IPS DF 4.7 (cell line): ENCODE data around the gene FNBP1L.

Experiments
- DNase-seq: peaks from one replicate; pipeline ENCODE4 v3.0.0-alpha.2; 2013; ENCODE audit warnings: low spot score; ENCODE audit errors: extremely low read depth

The FNBP1L gene

DNA sequence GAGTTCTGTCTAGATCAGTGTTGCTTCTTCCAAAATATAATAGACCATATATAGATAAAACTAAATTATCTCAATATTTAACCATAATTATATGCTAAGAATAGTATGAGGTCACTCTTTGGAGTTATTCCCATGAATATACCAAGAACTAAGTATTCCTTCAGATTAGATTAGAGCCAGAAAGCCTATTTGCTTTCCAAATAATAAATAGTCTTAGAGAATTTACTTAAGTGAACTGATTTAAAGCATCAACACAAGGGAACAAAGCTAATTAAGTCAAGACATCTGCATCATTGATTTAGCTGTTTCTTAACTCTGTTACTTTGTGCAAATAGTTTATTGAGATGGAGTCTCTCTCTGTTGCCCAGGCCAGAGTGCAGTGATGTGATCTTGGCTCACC, 35.7 kb downstream of the FNBP1L start:
- no peak for DNase-seq

DNA sequence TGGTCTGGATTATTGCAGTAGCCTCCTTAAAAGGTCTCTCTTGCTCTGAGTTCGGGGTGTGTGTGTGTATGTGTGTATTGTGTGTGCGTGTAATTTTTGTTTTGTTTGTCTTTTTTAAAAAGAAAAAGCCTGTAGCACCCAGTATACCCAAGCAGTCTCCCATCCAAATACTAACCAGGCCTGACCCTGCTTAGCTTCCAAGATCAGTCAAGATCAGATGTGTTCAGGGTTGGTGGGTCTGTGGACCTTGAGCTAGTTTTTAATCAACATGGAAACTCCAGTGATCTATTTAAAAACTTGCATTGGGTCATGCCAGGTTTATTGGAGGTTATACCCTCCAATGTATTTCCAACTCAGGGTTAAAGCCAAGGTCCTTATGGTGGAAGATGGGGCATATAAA, 40.3 kb downstream of the FNBP1L start:
- no peak for DNase-seq

DNA sequence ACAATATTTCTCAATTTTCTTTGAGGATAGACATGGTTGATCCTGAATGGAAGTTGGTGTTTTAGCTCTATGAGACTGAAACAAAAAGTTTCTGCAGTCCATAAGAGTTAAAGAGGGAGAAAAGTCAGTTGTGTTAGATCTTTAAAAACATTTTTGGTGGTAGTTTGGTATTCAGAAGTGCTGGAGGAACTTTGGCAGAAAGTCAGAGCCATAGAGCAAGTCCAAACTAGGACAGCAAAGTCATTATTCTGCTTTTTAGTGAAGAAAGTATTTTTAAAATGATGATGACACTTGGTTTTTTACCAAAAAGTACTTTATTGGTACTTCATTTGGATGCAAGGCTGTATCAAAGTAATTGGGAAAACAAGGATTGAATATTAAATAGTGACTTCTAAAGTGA, 41.8 kb downstream of the FNBP1L start:
- no peak for DNase-seq

DNA sequence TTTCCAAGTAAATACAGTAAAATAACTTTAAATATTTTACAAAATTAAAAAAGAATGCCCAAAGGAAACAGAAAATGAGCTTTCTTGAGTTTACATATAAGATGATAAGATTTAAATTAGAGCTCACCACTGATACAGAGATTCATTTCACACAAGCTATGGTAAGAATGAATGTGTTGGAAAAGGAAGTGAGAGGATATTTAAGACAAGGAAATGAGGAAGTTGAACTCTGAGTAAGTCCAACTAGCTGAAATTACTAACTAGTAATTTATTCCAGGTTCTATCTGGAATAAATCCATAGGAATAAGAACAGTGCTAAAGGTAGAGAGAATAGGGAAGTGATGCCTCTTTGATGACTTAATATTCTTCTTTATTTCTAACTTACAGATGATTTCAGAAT, 42.4 kb downstream of the FNBP1L start:
- DNase-seq: no peak

DNA sequence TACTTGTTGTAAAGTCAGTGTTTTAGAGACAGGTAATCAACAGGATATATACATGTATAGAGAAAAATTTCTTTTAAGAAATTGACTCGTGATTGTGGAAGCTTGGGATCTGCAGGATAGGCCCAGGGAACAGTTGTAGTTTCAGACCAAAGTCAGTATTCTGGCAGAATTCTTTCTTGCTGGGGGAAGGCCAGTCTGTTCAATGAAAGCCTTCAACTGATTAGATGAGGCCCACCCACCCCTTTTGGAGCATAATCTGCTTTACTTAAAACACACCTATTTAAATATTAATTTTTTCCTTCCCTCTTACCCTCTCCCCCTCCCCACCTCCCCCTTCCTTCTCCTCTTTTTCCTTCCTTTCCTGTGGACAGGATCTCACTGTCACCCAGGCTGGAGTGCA, 48.0 kb downstream of the FNBP1L start:
- no peak for DNase-seq

DNA sequence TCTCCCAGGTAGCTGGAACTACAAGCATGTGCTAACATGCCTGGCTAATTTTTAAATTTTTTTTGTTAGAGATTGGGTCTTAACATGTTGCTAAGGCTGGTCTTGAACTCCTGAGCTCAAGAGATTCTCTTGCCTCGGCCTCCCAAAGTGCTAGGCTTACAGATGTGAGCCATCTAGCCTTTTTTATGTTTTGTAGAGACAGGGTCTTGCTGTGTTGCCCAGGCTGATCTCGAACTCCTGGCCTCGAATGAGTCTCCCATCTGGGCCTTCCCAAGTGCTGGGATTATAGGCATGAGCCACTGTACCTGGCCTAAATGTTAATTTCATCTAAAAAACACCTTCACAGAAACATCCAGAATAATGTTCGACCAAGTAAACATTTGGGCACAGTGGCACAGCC, 48.6 kb downstream of the FNBP1L start:
- no peak for DNase-seq

DNA sequence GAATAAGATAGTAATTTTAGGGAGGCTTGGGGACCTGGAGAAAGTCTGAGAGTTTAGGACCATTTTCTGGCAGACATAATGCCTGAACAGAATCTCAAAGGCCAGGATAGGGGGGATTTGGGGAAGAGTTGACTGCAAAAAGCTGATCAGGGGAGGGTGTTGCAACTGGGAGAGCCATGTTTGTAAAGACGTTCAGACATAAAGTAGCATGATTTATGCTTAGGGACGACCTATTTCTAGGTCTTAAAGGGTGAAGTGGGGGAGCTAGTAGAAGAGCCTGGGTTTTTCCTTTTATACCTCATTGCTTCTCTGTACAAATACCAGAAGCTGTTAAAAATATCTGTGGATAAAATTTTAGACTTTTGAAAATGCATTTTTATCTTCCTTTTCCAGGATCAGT, 51.2 kb downstream of the FNBP1L start:
- no peak for DNase-seq

DNA sequence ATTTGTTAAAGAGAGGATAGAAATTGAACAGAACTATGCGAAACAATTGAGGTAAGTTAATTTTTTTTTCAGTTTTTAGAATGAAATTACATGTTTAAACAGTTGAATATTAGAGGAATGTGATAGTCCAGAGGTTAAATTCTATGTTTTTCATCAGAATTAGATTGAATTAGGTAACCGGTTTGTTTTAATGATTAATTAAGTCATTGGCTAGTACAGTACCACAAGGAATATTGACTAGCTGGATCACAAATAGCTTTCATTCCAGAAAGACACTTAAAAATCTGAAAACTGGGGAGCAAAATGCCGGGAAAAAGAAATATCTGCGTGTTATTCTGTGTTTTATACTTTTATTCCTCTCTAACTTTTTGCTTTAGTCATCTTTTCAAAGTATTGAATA, 51.6 kb downstream of the FNBP1L start:
- DNase-seq: no peak

DNA sequence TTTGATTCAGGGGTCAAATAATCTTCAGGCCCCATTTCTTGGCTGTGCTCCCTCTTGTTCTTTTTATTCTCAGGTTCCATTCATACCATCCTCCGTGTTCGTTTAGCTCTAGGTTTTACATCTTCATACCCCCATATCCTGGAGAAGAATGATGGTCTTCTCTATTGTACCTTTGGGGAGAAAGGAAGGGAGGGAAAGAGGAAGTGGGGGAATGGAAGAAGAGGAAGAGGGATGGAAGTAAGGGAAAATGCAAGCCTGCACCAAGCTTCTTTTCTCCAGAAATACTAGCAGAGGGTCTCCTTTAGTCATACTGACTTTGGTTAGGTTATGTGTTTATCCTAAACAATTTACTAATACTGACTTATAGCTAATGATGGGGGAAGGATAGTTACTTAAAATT, 52.4 kb downstream of the FNBP1L start:
- no peak for DNase-seq

DNA sequence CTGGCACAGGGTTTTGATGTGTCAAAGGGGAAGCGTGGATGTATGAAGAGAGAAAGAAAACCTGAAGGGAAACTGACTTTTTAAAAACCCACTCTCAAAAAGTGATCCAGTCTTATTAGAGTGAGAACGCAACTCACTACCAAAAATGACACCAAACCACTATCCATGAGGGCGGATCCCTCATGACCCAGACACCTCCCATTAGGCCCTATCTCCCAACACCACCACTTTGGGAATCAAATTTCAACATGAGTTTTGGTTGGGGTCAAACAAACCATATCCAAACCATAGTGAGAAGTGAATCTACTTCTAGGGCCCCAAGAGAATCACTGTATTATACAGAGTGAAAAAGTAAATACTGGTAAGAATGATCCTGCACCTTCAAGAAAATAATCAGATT, 53.5 kb downstream of the FNBP1L start:
- no peak for DNase-seq

DNA sequence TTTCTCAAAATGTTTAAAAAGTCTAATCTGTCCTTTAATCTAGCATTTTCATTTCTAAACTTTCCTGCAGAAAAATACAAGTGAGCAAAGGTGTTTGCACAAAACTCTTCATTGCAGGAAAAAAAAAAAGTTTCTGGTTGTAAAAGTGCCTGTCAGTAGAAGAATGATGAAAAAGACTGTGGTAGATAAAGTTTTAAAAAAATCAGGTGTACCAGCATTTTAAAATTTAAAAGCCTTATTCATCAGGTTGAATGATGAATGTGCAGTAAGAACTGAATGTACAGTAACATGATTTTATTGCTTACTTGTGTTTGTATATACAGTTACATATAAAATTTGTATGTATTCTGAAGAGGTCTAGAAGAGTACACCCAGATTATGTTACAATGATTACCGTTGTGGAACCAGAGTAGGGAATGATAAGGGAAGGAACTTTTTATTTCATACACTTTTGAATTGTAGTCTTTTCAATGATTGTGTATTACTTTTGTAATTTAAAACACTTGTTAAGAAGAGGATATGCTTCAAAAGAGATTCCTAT, 54.0 kb downstream of the FNBP1L start:
- no peak for DNase-seq

DNA sequence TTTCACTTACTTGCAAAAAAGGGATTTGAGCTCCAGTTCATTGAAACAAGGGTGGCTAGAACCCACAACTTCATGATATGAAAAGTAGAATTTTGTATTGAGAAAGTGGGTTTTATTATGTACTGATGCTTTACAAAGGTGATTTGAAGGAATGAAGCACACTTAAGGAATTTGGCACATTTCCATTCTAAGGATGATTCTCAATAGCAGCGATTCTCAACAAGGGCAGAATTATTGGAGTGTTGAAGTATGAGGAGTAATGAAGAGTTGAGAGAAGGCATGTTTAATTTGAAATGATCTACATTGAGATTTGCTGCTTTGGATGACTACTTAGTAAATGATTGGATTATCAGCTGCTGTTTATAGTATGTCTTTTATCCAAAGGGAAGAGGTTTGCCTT, 54.7 kb downstream of the FNBP1L start:
- DNase-seq: no peak

DNA sequence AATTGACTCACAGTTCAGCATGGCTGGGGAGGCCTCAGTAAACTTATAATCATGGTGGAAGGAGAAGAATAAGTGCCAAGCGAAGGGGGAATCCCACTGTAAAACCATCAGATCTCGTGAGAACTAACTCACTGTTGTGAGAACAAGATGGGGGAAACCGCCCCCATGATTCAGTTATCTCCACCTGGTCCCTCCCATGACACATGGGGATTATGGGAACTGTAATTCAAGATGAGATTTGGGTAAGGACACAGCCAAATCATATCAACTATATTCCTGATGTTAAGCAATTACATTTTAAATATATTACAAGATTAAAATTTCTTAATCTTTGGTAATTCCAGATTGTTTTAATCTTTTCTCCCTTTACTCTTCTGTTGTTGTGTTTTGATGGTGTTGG, 55.2 kb downstream of the FNBP1L start:
- no peak for DNase-seq

DNA sequence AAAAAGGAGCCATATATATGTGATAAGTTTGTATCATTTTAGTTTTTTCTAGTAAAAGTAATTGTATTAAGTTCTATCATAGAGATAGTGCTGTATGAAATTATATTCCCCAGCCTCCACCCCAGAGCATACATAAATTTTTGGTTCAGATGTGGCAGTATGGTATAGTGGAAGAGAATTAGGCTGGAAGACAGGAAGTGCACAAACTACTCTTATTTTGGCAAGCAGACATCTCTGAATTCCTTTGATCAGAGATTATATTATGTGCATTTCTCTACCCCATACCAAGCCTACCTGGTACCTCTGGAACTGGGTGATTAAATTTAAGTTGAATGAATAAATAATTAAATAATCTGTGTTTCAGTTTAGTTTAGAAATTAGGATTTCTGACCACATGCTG, 55.9 kb downstream of the FNBP1L start:
- no peak for DNase-seq

DNA sequence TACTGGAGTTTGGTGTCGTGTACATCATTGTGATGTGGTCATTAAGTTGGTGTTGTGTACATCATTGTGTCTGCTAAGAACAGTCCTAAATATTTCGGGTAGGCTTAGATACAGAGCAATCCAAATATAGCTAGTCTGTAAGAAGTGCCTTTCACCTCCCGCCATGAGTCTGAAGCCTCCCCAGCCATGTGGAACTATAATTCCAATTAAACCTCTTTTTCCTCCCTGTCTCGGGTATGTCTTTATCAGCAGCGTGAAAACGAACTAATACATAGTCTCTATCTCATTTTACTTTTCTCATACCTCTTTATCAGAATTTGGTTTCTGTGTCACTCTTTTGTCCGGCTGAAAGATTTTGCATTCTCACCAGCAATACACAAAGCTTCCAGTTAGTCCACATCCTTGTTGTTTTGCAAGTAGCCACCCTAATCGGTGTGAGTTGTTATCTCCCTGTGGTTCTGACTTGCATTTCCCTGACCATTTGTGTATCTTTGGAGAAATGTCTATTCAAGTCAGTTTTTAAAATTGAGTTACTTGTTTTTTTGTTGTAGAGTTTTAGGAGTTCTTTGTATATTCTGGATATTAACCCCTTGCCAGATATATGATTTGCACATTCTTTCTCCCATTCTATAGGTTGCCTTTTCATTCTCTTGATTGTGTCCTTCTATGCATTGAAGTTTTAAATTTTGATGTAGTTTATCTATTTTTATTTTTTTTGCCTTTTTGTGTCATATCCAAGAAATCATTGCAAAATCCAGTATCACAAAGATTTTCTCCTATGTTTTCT, 56.5 kb downstream of the FNBP1L start:
- DNase-seq: no peak

DNA sequence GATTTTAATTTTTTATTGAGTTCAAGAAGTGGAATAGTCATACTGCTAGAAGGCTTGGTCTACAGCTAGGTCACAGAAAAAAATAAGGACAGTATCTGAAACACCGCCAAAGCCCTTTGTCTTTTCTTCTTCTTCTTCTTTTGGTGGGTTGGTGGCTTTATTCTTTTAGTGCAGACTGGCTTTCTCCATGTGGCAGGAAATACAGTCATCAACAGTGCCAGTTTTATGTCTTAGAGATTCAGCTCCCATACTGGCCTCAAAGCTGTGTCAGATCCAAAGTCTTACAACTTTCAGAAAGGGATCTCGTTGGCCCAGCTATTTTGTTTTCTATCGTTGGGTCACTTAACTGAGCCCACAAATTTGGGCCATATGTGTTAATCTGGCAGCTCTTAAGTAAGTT, 58.2 kb downstream of the FNBP1L start:
- DNase-seq: no peak

DNA sequence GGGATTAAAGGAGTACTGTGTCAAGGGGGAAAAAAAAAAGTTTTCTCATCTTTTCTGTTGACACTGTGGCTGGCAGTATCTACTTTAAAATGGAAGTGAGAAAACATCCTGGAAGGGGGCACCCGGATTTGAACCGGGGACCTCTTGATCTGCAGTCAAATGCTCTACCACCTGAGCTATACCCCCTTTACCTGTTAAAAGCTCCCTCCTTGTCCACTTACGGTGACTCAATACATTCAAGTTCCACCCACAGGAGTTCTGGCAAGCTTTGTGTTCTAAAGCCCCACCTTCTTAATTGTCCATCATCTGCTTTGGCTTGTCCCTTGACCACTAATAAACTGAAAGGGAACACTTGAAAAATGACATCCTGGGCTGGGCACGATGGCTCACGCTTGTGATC, 68.2 kb downstream of the FNBP1L start:
- no peak for DNase-seq

DNA sequence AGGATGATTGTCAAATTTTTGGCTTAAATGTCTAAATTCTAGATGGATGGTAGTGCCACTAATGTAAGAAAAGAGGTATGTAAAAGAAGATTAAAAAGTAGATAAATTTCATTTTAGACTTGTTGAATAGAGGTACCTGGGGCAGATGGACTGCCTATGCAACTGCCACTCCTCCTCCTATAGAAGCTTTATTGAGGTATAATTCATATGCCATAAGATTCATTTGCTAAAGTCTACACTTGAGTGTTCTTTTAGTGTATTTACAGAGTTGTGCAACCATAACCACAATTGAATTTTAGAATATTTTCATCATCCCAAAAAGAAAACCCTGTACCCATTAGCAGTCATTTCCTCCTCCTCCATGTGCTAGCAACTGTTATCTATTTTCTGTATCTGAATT, 70.6 kb downstream of the FNBP1L start:
- no peak for DNase-seq

DNA sequence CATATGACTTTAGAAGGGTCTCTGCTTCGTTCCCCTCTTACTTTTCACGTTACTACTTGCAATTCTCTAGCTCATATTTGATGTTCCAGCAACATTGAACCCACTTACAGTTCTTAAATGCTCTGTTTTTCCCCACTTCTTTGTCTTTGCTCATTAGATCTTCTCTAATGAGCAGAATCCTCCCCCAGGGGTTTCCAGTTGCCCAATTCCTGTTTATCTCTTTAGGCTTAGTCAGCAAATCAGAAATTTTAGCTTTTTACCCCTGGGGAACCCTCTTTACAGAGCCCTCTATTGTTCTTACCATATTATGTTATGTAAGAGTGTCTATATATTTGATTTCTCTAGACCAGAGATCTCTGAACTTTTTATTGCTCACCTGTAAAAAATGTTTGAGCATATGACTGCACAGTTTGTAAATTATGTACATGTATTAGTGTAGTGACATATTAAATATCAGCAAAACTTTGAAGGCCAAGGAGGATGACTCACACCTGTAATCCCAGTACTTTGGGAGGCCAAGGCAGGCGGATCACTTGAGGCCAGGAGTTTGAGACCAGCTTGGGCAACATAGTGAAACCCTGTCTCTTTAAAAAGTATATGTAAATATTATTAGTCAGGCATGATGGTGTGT, 71.4 kb downstream of the FNBP1L start:
- no peak for DNase-seq

DNA sequence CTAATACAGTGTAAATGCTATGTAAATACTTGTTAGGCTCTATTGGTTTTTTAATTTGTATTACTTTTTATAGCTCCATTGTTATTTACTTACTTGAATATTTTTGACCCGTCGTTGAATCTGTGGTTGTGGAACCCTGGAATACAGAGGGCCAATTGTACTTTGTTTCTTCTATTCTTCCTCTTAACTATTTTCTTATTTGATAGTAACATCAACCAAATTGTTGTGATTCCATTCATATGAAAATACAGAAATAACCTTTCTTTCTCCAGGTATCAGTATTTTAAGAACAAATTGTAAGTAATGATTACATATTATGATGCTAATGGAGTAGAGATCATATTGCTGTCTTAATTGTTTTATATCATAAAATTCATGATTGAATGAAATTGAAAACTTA, 73.7 kb downstream of the FNBP1L start:
- no peak for DNase-seq

DNA sequence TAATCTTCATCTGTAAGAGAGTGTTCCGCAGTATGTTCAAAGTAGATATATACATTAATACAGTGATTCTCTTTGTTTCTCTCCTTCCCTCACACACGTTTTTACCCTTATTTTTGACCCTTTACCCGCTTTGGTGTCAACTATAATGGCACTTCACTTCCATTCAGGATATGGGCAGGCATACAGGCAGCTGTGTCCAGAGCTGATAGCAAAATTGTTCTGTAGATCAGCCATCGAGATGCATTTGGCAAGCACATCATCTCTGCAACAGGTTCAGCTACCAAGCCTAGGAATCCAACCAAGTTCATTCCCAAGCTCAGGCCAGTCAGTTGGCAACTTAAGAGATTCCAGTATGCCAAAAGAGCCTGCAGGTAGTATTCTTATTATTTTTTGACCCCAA, 74.8 kb downstream of the FNBP1L start:
- no peak for DNase-seq

DNA sequence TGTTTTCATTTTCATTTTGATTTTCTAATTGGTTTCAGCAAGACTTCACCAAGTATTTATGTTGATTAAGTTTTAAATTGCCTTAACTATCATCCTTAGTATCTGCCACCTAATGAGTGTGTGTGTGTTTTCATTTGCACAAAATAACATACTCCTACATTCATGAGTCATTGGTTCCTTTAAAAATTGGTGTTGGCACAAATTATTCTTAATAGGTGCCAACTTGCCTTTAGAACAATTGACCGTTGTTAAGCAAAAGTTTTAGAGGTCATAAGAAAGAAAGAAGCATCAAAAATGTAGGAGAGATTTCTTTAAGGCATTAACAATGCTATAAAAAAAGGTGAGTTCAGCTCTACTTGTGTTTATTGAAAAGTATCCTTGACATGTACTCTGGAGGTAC, 77.5 kb downstream of the FNBP1L start:
- no peak for DNase-seq

DNA sequence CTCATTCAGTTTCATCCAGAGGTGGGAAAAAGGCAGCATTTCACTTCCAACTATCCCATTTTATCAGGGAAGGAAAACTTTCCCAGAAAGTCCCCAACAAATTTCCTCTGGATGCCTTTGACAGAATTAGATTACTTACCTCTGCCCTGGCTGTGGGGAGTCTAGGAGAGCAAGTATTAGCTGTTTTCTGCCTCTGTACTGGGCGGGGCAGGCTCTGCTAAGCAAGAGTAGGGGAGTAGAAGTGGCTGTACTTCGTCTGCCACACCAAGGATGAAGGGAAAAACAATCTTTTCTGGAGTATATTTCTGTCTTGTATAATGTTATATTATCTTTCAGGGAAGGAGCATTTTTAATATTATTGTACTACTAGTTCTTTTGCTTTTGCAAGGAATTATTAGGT, 78.5 kb downstream of the FNBP1L start:
- DNase-seq: no peak
